ENCODE measurements around the gene ARMCX5. TPM values are rescaled to one million over a fixed set of nuclear protein-coding genes. Genes with fewer than 3 reads are reported as not detected.
A peak's percentile ranks its signal among the peaks of the same experiment; 100 is the strongest.

ARMCX5 gene
- 15.2 TPM for total RNA-seq
- 8.3 TPM for polyA plus RNA-seq (ENCODE audit: insufficient read depth, low read depth, low replicate concordance)
- long read RNA-seq, donor 1, full-length matches to known transcripts: 10 of 10 reads
- long read RNA-seq, donor 1, partial matches to known transcripts: 0 of 10 reads
- long read RNA-seq, donor 1, other reads (novel, unspliced or antisense): 0 of 10 reads
- long read RNA-seq, donor 2, full-length matches to known transcripts: 22 of 22 reads
- long read RNA-seq, donor 2, partial matches to known transcripts: 0 of 22 reads
- long read RNA-seq, donor 2, other reads (novel, unspliced or antisense): 0 of 22 reads
- long read RNA-seq, donor 3, full-length matches to known transcripts: 19 of 19 reads
- long read RNA-seq, donor 3, partial matches to known transcripts: 0 of 19 reads
- long read RNA-seq, donor 3, other reads (novel, unspliced or antisense): 0 of 19 reads
- long read RNA-seq, donor 4, full-length matches to known transcripts: 15 of 15 reads
- long read RNA-seq, donor 4, partial matches to known transcripts: 0 of 15 reads
- long read RNA-seq, donor 4, other reads (novel, unspliced or antisense): 0 of 15 reads
- long read RNA-seq, donor 5: 0 reads
- long read RNA-seq, donor 6, full-length matches to known transcripts: 22 of 22 reads
- long read RNA-seq, donor 6, partial matches to known transcripts: 0 of 22 reads
- long read RNA-seq, donor 6, other reads (novel, unspliced or antisense): 0 of 22 reads
- long read RNA-seq, donor 7, full-length matches to known transcripts: 5 of 9 reads
- long read RNA-seq, donor 7, partial matches to known transcripts: 0 of 9 reads
- long read RNA-seq, donor 7, other reads (novel, unspliced or antisense): 4 of 9 reads
- long read RNA-seq, donor 8, full-length matches to known transcripts: 18 of 18 reads
- long read RNA-seq, donor 8, partial matches to known transcripts: 0 of 18 reads
- long read RNA-seq, donor 8, other reads (novel, unspliced or antisense): 0 of 18 reads
- long read RNA-seq, donor 9, partial matches to known transcripts: 0 of 1 reads
- long read RNA-seq, donor 9, other reads (novel, unspliced or antisense): 0 of 1 reads
- long read RNA-seq, donor 10, full-length matches to known transcripts: 8 of 8 reads
- long read RNA-seq, donor 10, partial matches to known transcripts: 0 of 8 reads
- long read RNA-seq, donor 10, other reads (novel, unspliced or antisense): 0 of 8 reads

DNA sequence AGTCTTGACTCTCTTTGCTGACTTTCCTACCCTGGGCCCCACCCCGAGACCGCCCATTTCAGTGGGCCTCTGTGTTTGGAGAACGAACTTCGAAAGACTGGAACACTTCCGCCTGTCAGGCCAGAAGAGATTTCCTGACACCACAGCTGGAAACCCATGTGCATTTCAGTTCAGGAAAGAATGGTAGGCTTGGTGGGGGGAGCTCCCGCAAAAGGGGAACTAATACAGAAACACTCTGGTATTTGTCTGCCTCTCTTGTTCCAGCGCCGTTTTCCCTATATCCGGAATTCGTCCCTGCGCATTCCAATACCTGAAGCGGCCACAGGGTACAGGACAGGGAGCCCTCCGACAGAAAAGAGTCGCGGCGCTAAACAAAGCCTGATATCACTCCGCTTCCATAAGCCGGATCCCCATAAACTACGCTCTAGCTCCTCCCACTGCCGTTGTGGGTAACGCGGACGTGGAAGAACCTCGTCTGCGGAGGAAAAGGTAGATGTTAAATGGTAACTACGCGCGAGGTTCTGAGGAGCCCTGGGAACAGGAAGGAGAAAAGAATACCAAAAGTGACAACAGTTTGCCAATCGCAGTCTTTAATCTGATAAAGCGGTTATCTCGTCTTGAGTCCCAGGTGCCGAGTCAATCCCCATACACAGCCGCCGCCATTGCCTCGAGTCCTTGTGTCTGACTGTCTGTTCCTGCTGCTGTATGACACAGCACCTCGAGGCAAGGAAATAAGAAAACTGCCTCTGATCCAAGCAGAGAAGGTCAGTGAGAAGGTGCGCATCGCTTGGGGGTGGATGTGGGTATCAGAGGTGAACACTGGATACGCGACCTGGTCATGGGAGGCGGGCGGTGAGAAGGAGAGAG is at the start of gene ARMCX5:
TSS of gene ARMCX5 (plus strand) at position 432 of the 867 bp plus-strand sequence. CDS start 2,627 bp downstream, outside the sequence.
- Histone ChIP-seq H3K4me1 (ENCODE audit: control insufficient read depth in 2 of 3, insufficient read depth in 2 of 3, low read depth in 1 of 3, low read length in 3 of 3) (no peaks in the 10 kb centered on the region), H3K4me3 (ENCODE audit: low read length in 3 of 3) (peak within 1 kb of the TSS; percentile 80 to 97 (median 92)), H3K36me3 (ENCODE audit: control insufficient read depth in 2 of 3, insufficient read depth in 3 of 3, low read length in 3 of 3) (peaks cover 0 to 3% (median 0%) of the 10 kb centered on the region in 3 donors), H3K27ac (ENCODE audit: low read depth in 2 of 2, low read length in 2 of 2) (peak within 1 kb of the TSS; percentile 30 to 56), H3K9me3 (ENCODE audit: control insufficient read depth in 2 of 3, insufficient read depth in 1 of 3, low read length in 3 of 3) (no peaks in the 10 kb centered on the region), H3K27me3 (ENCODE audit: control insufficient read depth, insufficient read depth, low read length) (peaks cover 3% of the 10 kb centered on the region), H3K9ac (ENCODE audit: low read length in 3 of 3) (peak within 1 kb of the TSS; percentile 37 to 93 (median 49))
- peak; percentile 79 to 95 (median 85) for DNase-seq
- TF ChIP-seq, protein P1, sequence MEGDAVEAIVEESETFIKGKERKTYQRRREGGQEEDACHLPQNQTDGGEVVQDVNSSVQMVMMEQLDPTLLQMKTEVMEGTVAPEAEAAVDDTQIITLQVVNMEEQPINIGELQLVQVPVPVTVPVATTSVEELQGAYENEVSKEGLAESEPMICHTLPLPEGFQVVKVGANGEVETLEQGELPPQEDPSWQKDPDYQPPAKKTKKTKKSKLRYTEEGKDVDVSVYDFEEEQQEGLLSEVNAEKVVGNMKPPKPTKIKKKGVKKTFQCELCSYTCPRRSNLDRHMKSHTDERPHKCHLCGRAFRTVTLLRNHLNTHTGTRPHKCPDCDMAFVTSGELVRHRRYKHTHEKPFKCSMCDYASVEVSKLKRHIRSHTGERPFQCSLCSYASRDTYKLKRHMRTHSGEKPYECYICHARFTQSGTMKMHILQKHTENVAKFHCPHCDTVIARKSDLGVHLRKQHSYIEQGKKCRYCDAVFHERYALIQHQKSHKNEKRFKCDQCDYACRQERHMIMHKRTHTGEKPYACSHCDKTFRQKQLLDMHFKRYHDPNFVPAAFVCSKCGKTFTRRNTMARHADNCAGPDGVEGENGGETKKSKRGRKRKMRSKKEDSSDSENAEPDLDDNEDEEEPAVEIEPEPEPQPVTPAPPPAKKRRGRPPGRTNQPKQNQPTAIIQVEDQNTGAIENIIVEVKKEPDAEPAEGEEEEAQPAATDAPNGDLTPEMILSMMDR (IDR thresholded peaks at IDR 0.05; ENCODE audit: borderline replicate concordance, extremely low read depth, insufficient read depth): no peak
- no peak for FAIRE-seq
- intact Hi-C loops (cut with DNase I): no loop called here

DNA sequence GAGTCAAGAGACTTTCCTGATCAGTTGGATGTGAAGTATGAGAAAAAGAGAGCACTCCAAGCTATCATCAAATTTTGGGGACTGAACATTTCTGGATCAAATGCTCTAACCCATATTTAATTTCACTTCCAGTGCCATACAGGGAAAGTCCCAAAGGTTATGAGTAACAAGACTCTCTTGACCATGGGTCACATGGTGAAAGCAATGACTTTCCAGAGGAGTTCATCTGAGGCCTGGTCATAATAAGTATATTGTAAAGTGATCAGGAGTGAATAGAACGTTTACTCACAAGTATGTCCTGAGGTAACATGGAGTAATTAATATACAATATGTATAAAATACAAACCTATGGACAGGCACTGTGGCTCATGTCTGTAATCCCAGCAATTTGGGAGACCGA is 40.7 kb upstream of the ARMCX5 start:
- Histone ChIP-seq H3K4me1 (ENCODE audit: control insufficient read depth in 2 of 3, insufficient read depth in 2 of 3, low read depth in 1 of 3, low read length in 3 of 3) (no peaks in the 10 kb centered on the region), H3K4me3 (ENCODE audit: low read length in 3 of 3) (no peak overlapping the region), H3K27ac (ENCODE audit: low read depth in 2 of 2, low read length in 2 of 2) (no peak overlapping the region), H3K9me3 (ENCODE audit: control insufficient read depth in 2 of 3, insufficient read depth in 1 of 3, low read length in 3 of 3) (no peaks in the 10 kb centered on the region), H3K27me3 (ENCODE audit: control insufficient read depth, insufficient read depth, low read length) (no peaks in the 10 kb centered on the region), H3K9ac (ENCODE audit: low read length in 3 of 3) (no peak overlapping the region), H3K36me3 (ENCODE audit: control insufficient read depth in 2 of 3, insufficient read depth in 3 of 3, low read length in 3 of 3) (no peaks in the 10 kb centered on the region)
- FAIRE-seq: no peak
- intact Hi-C loops (cut with DNase I): no loop called here
- DNase-seq: no peak
- TF ChIP-seq, protein P1 (IDR thresholded peaks at IDR 0.05; ENCODE audit: borderline replicate concordance, extremely low read depth, insufficient read depth): no peak

DNA sequence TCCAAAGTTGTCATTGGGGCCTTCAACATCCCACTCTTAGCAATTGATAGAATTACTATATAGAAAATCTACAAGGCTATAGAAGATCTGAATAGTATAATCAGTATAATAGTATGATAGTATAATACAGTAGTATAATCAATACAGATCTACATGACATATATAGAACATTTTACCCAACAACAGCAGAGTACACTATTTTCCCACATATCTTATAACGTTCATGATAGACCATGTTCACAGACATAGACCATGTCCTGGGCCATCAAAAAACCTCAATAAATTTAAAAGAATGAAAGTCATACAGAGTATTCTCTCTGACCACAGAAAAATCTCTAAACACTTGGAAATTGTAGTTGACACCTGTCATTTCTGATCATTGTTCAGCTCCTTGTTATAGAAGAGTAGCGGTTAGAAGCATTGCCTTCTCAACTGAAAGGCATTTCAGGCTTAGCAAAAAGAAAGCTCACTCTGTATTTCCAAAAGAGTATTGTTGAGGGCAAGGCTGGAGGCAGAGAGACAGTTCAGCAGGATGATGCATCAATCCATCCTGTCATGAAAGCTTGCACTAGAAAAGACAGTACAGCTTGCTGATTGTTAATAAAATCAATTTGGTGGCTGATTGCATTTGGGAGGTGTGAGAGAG is 38.8 kb upstream of the ARMCX5 start:
- Histone ChIP-seq H3K9ac (ENCODE audit: low read length in 3 of 3) (no peak overlapping the region), H3K9me3 (ENCODE audit: control insufficient read depth in 2 of 3, insufficient read depth in 1 of 3, low read length in 3 of 3) (no peaks in the 10 kb centered on the region), H3K4me3 (ENCODE audit: low read length in 3 of 3) (no peak overlapping the region), H3K4me1 (ENCODE audit: control insufficient read depth in 2 of 3, insufficient read depth in 2 of 3, low read depth in 1 of 3, low read length in 3 of 3) (no peaks in the 10 kb centered on the region), H3K27ac (ENCODE audit: low read depth in 2 of 2, low read length in 2 of 2) (no peak overlapping the region), H3K36me3 (ENCODE audit: control insufficient read depth in 2 of 3, insufficient read depth in 3 of 3, low read length in 3 of 3) (no peaks in the 10 kb centered on the region), H3K27me3 (ENCODE audit: control insufficient read depth, insufficient read depth, low read length) (no peaks in the 10 kb centered on the region)
- DNase-seq: no peak
- intact Hi-C loops (cut with DNase I): no loop called here
- no peak for FAIRE-seq
- TF ChIP-seq, protein P1 (IDR thresholded peaks at IDR 0.05; ENCODE audit: borderline replicate concordance, extremely low read depth, insufficient read depth): no peak
